Lower leg skin (tissue), 4 donors: Measurements from ENCODE around the gene NDUFA3. TPM values are rescaled to one million over a fixed set of nuclear protein-coding genes. Genes with fewer than 3 reads are reported as not detected.

Experiments
- DNase-seq, 2 donors: peaks; one replicate each; pipeline ENCODE4 v3.0.0-alpha.2; 2019; ENCODE audit warnings: low spot score in 2 of 2
- H3K4me3 ChIP-seq: fragments of 200-600 bp; sonication (generic); 2 replicates; pipeline ENCODE4 v1.5.1; 2017; ENCODE audit warnings: mild to moderate bottlenecking, low read depth; ENCODE audit not compliant: poor library complexity, severe bottlenecking
- CTCF ChIP-seq, 3 donors: fragments of 450-650 bp; IDR thresholded peaks; one replicate each; pipeline ENCODE4 v1.5.1; 2016; ENCODE audit warnings: antibody characterized with exemption in 3 of 3, mild to moderate bottlenecking in 3 of 3, moderate library complexity in 2 of 3
- POLR2A ChIP-seq, 2 donors: fragments of 450-650 bp; IDR thresholded peaks; one replicate each; pipeline ENCODE4 v1.6.1; 2016 to 2017; ENCODE audit warnings: antibody characterized with exemption in 2 of 2, mild to moderate bottlenecking in 1 of 2, moderate library complexity in 1 of 2
- WGBS, 2 donors: methylation state at CpG; one replicate each; pipeline ENCODE4 v1.1.5; 2018; 5-methylcytosine and 5-hydroxymethylcytosine counted together
- intact Hi-C: fragments of 100-400 bp; cut with DNase I; formaldehyde crosslinking; loops from one replicate; pipeline ENCODE4 v1.15.0; 2023; ENCODE audit warnings: low total_unique reads
- total RNA-seq, 4 donors: library from RNA; depleted of rRNA; stranded (reverse); fragments of >200 nt; gene quantifications; one replicate each; pipeline ENCODE4 v1.1.0, GENCODE V29; 2016

Gene NDUFA3
- total RNA-seq, 4 donors from 2014 or later = 2.7 to 39.4 (median 30.2) TPM

GRCh38 chr19:54104998-54105715 is 2.5 kb downstream of the NDUFA3 start:
- no peak for TF ChIP-seq POLR2A (IDR thresholded peaks at IDR 0.05)
- no peak for TF ChIP-seq CTCF (IDR thresholded peaks at IDR 0.05)
- H3K4me3 ChIP-seq = no peak overlapping the region
- DNase-seq = no peak
- intact Hi-C loops = no loop called here
- WGBS, 2 donors = 81 to 88% methylated on average over 11 of the region's 11 CpGs

- no peak overlapping the region for H3K4me3 ChIP-seq
- 92% methylated on average over 10 of the region's 10 CpGs for WGBS, 2 donors
- no peak for TF ChIP-seq POLR2A (IDR thresholded peaks at IDR 0.05)
- no peak for TF ChIP-seq CTCF (IDR thresholded peaks at IDR 0.05)
- no peak for DNase-seq
- intact Hi-C loops = no loop called here
Observed at GRCh38 chr19:54105796-54106195, 3.1 kb downstream of the NDUFA3 start.

GRCh38 chr19:54106716-54107115 is 4.1 kb downstream of the NDUFA3 start:
- intact Hi-C loops = no loop called here
- no peak for DNase-seq
- H3K4me3 ChIP-seq = no peak overlapping the region
- no peak for TF ChIP-seq POLR2A (IDR thresholded peaks at IDR 0.05)
- no peak for TF ChIP-seq CTCF (IDR thresholded peaks at IDR 0.05)
- 81% methylated on average over 15 of the region's 15 CpGs for WGBS, 2 donors

GRCh38 chr19:54107876-54108490 is 5.3 kb downstream of the NDUFA3 start:
- WGBS, 2 donors = 76 to 82% methylated on average over 21 of the region's 21 CpGs
- no peak overlapping the region for H3K4me3 ChIP-seq
- intact Hi-C loops = no loop called here
- DNase-seq = no peak
- no peak for TF ChIP-seq POLR2A (IDR thresholded peaks at IDR 0.05)
- TF ChIP-seq CTCF (IDR thresholded peaks at IDR 0.05) = no peak

- no peak for DNase-seq
- H3K4me3 ChIP-seq = no peak overlapping the region
- TF ChIP-seq POLR2A (IDR thresholded peaks at IDR 0.05) (no peak), CTCF (IDR thresholded peaks at IDR 0.05) (no peak)
- intact Hi-C loops = no loop called here
- 83 to 85% methylated on average over 6 to 7 of the region's 7 CpGs for WGBS, 2 donors
Observed at GRCh38 chr19:54108496-54108895, 5.8 kb downstream of the NDUFA3 start.
